ENCODE results near the gene CACNA1I.

DNA sequence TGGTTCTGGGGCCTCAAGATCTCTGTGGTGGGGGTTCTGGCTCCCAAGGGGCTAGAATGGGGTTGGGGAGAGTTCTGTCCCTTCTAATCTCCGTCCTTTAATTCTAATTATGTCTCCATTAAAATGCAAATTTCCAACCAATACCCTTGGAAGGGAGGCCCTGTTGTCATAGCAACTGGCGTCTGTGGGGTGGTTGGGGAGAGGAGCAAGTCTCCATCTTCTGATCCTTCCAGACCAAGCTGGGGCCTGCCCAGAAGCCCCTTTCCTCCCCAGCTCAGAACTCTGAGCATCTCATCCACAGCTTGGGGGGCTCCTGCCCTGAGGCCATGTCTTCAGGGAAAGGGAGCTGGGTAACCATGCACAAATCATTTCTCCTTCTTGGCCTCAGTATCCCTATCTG lies 32.6 kb upstream of the CACNA1I start:
- TF ChIP-seq RXRA (IDR thresholded peaks at IDR 0.05; ENCODE audit: borderline replicate concordance, low read depth) = no peak
- no peak for TF ChIP-seq CTCF (IDR thresholded peaks at IDR 0.05)
- TF ChIP-seq EZH2phosphoT487 (IDR thresholded peaks at IDR 0.05; ENCODE audit: borderline replicate concordance, low read depth) = no peak
- TF ChIP-seq TEAD4 (IDR thresholded peaks at IDR 0.05; ENCODE audit: borderline replicate concordance, insufficient read depth) = no peak
- TF ChIP-seq MXI1 (IDR thresholded peaks at IDR 0.05; ENCODE audit: low read depth, low read length) = no peak
- TF ChIP-seq POLR2AphosphoS5 (IDR thresholded peaks at IDR 0.05; ENCODE audit: low read depth, low read length) = no peak
- TF ChIP-seq GABPA (IDR thresholded peaks at IDR 0.05; ENCODE audit: low read depth) = no peak
- TF ChIP-seq RFX5 (IDR thresholded peaks at IDR 0.05; ENCODE audit: low read length) = no peak
- TF ChIP-seq EP300 (IDR thresholded peaks at IDR 0.05; ENCODE audit: borderline replicate concordance in 1 of 2, low read depth in 1 of 2, low read length in 1 of 2) = no peak
- TF ChIP-seq NFIC (IDR thresholded peaks at IDR 0.05; ENCODE audit: borderline replicate concordance) = no peak
- no peak for TF ChIP-seq MAX (IDR thresholded peaks at IDR 0.05; ENCODE audit: low read depth)
- no peak for TF ChIP-seq YY1 (IDR thresholded peaks at IDR 0.05; ENCODE audit: low read depth)
- TF ChIP-seq FOSL2 (IDR thresholded peaks at IDR 0.05; ENCODE audit: borderline replicate concordance, low read depth) = no peak
- TF ChIP-seq TAF1 (IDR thresholded peaks at IDR 0.05; ENCODE audit: borderline replicate concordance, low read depth, low read length) = no peak

Measured in SK-N-SH (cell line).